ENCODE data around the gene WNK2.

GRCh38 chr9:93259490-93260262, 75.7 kb downstream of the WNK2 start:
- TF ChIP-seq MYC (IDR thresholded peaks at IDR 0.05; ENCODE audit: borderline replicate concordance, low read length) (no peak), MAFK (IDR thresholded peaks at IDR 0.05; ENCODE audit: partially characterized antibody) (no peak), SMC3 (IDR thresholded peaks at IDR 0.05) (no peak), HOXA7 (CRISPR knock-in tag; IDR thresholded peaks at IDR 0.05) (no peak), POLR2A (IDR thresholded peaks at IDR 0.05; ENCODE audit: low read length) (no peak), CTCF (IDR thresholded peaks at IDR 0.05) (no peak), REST (IDR thresholded peaks at IDR 0.05) (no peak), EP300 (IDR thresholded peaks at IDR 0.05) (no peak), RAD21 (conservative IDR thresholded peaks at IDR 0.05 in 1 of 2, IDR thresholded peaks at IDR 0.05 in 1 of 2) (no peak), BHLHE40 (IDR thresholded peaks at IDR 0.05; ENCODE audit: low read depth, low read length) (no peak), RFX5 (IDR thresholded peaks at IDR 0.05) (no peak), ESRRA (IDR thresholded peaks at IDR 0.05; ENCODE audit: borderline replicate concordance, low read length) (no peak)
